Measurements from ENCODE around the gene CLK3.

Gene CLK3

GRCh38 chr15:74615508-74616365 is at the start of gene CLK3:
Gene CLK3, plus strand, starts transcription at chr15:74615836. Its CDS starts 3,361 bp downstream, at chr15:74619197.
- Histone ChIP-seq H3K27ac (ENCODE audit: low read length) (peak within 1 kb of the TSS; percentile 86), H3K4me1 (ENCODE audit: low read length) (peaks cover 19% of the 10 kb centered on the region), H2AFZ (ENCODE audit: low read depth, low read length) (peak within 1 kb of the TSS; percentile 24; the same call in 1 of the 2 replicates), H3K36me3 (replicated peaks; ENCODE audit: low read depth, low read length) (peaks cover 21% of the 10 kb centered on the region), H3K4me2 (ENCODE audit: low read length) (peak within 1 kb of the TSS; percentile 84), H3K27me3 (ENCODE audit: low read depth, low read length) (no peaks in the 10 kb centered on the region), H3K79me2 (ENCODE audit: low read length) (peaks cover 52% of the 10 kb centered on the region), H3K9me3 (ENCODE audit: insufficient read depth, low read length) (no peaks in the 10 kb centered on the region), H4K20me1 (ENCODE audit: insufficient read depth, low read length) (peaks cover 40% of the 10 kb centered on the region), H3K9ac (ENCODE audit: low read length) (peak within 1 kb of the TSS; percentile 91), H3K4me3 (ENCODE audit: low read length) (peak within 1 kb of the TSS; percentile 93)
- TF ChIP-seq EZH2phosphoT487 (IDR thresholded peaks at IDR 0.05; ENCODE audit: low read depth) (no peak), CTCF (IDR thresholded peaks at IDR 0.05; ENCODE audit: low read depth, low read length) (no peak)

GRCh38 chr15:74568594-74568993 is 47.0 kb upstream of the CLK3 start:
- Histone ChIP-seq H3K9ac (ENCODE audit: low read length) (no peak overlapping the region), H3K9me3 (ENCODE audit: insufficient read depth, low read length) (no peaks in the 10 kb centered on the region), H3K36me3 (replicated peaks; ENCODE audit: low read depth, low read length) (peaks cover 74% of the 10 kb centered on the region), H3K27me3 (ENCODE audit: low read depth, low read length) (no peaks in the 10 kb centered on the region), H2AFZ (ENCODE audit: low read depth, low read length) (no peak overlapping the region), H3K4me2 (ENCODE audit: low read length) (no peak overlapping the region), H3K4me1 (ENCODE audit: low read length) (no peaks in the 10 kb centered on the region), H3K79me2 (ENCODE audit: low read length) (peaks cover 94% of the 10 kb centered on the region), H3K4me3 (ENCODE audit: low read length) (no peak overlapping the region), H4K20me1 (ENCODE audit: insufficient read depth, low read length) (peaks cover 83% of the 10 kb centered on the region), H3K27ac (ENCODE audit: low read length) (no peak overlapping the region)
- TF ChIP-seq CTCF (IDR thresholded peaks at IDR 0.05; ENCODE audit: low read depth, low read length) (no peak), EZH2phosphoT487 (IDR thresholded peaks at IDR 0.05; ENCODE audit: low read depth) (no peak)

DNA sequence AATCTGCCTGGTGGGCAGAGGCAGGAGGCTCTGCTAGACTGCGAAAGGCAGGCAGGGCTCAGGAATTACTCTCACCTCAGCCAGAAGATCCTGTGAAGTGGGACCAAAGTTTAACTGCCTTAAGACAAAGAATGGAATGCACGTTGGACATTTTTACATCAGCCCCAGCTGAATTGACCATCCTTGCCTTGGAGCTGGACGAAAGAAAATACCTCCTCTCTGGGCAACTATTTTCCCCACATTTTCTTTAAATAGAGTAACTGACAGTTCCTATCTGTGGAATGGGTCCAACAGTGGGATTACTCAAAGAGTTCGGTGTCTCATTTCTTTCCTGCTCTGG is 45.9 kb upstream of the CLK3 start:
- no peak overlapping the region for H3K9ac ChIP-seq (ENCODE audit: low read length)
- TF ChIP-seq CTCF (IDR thresholded peaks at IDR 0.05; ENCODE audit: low read depth, low read length) (no peak), EZH2phosphoT487 (IDR thresholded peaks at IDR 0.05; ENCODE audit: low read depth) (no peak)
- peaks cover 74% of the 10 kb centered on the region for H3K36me3 ChIP-seq (replicated peaks; ENCODE audit: low read depth, low read length)
- H3K27me3 ChIP-seq (ENCODE audit: low read depth, low read length): no peaks in the 10 kb centered on the region
- H3K79me2 ChIP-seq (ENCODE audit: low read length): peaks cover 90% of the 10 kb centered on the region
- H3K4me1 ChIP-seq (ENCODE audit: low read length): no peaks in the 10 kb centered on the region
- no peaks in the 10 kb centered on the region for H3K9me3 ChIP-seq (ENCODE audit: insufficient read depth, low read length)
- no peak overlapping the region for H2AFZ ChIP-seq (ENCODE audit: low read depth, low read length)
- no peak overlapping the region for H3K4me3 ChIP-seq (ENCODE audit: low read length)
- no peak overlapping the region for H3K27ac ChIP-seq (ENCODE audit: low read length)
- no peak overlapping the region for H3K4me2 ChIP-seq (ENCODE audit: low read length)
- H4K20me1 ChIP-seq (ENCODE audit: insufficient read depth, low read length): peaks cover 71% of the 10 kb centered on the region

GRCh38 chr15:74571191-74571590 is 44.4 kb upstream of the CLK3 start:
- H3K36me3 ChIP-seq (replicated peaks; ENCODE audit: low read depth, low read length): peaks cover 79% of the 10 kb centered on the region

More at GRCh38 chr15:74571191-74571590, 44.4 kb upstream of the CLK3 start:
- peaks cover 88% of the 10 kb centered on the region for H3K79me2 ChIP-seq (ENCODE audit: low read length)
- no peaks in the 10 kb centered on the region for H3K27me3 ChIP-seq (ENCODE audit: low read depth, low read length)
- H3K4me3 ChIP-seq (ENCODE audit: low read length): no peak overlapping the region
- no peak overlapping the region for H2AFZ ChIP-seq (ENCODE audit: low read depth, low read length)
- no peaks in the 10 kb centered on the region for H3K9me3 ChIP-seq (ENCODE audit: insufficient read depth, low read length)
- H3K4me1 ChIP-seq (ENCODE audit: low read length): no peaks in the 10 kb centered on the region
- no peak overlapping the region for H3K4me2 ChIP-seq (ENCODE audit: low read length)
- no peak overlapping the region for H3K9ac ChIP-seq (ENCODE audit: low read length)
- TF ChIP-seq EZH2phosphoT487 (IDR thresholded peaks at IDR 0.05; ENCODE audit: low read depth) (no peak), CTCF (IDR thresholded peaks at IDR 0.05; ENCODE audit: low read depth, low read length) (no peak)
- H4K20me1 ChIP-seq (ENCODE audit: insufficient read depth, low read length): peaks cover 68% of the 10 kb centered on the region
- H3K27ac ChIP-seq (ENCODE audit: low read length): no peak overlapping the region
